GM21529 (cell line): ENCODE results near the gene MEF2C.

ENCODE experiments used
- ATAC-seq: cut with Tn5 transposase; IDR thresholded peaks from one replicate; pipeline ENCODE4 v1.9.1; 2021; ENCODE audit not compliant: unreplicated experiment

Gene MEF2C

DNA sequence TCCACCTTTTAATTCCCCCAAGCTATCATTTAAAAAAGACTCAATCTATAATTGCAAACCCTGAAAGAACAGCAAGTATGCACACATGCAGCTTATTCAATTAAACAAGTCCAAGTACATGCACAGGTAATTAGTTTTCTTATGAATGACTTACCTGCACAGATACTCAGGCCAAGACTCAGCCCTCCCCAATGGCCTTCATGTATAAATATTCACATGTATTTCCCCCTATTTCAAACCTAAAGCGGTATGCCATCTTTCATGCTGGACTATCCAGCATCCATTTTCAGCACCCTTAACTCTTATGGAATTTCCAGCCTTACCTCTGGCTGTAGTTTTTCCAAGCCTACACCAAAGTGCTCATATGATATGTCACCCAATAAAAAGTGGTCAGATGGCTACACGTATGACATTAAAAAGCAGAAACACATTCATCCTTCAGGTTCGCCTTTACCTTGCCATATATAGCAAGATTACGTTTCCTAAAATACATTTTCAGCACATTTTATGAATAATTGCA is 205.5 kb downstream of the MEF2C start:
- no peak for ATAC-seq

DNA sequence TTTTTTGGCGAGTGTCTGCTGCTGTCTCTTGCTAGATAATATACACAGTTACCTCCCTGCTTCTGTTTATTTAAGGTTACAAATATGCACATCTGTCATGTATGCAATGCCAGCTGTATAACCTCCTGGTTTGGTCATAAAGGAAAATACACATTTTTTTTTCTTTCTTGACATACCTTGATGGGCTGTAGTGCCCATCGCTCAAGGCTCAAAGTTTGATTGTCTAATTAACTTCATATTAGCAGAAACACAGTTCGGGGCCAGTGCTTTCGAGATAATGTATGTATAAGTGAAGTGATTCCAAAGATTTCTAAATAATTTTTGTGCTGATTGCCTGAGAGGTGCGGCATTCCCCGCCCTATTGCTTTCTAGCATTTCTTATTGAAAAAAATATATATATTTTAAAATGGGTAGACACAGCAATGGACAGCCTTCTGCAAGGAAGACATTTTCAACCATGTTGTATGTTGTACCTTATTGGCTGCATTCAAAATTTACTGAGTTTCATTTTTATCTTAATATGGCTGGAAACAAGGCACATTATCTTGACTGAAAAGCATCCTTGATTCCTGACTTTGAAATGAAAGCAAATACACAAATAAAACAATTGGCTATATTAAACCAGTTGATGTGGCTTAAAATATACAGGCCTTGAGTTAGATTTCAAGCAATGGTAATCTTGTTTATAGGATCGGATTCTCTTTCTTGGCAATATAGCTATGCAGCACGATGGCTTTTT is 206.2 kb downstream of the MEF2C start:
- no peak for ATAC-seq

DNA sequence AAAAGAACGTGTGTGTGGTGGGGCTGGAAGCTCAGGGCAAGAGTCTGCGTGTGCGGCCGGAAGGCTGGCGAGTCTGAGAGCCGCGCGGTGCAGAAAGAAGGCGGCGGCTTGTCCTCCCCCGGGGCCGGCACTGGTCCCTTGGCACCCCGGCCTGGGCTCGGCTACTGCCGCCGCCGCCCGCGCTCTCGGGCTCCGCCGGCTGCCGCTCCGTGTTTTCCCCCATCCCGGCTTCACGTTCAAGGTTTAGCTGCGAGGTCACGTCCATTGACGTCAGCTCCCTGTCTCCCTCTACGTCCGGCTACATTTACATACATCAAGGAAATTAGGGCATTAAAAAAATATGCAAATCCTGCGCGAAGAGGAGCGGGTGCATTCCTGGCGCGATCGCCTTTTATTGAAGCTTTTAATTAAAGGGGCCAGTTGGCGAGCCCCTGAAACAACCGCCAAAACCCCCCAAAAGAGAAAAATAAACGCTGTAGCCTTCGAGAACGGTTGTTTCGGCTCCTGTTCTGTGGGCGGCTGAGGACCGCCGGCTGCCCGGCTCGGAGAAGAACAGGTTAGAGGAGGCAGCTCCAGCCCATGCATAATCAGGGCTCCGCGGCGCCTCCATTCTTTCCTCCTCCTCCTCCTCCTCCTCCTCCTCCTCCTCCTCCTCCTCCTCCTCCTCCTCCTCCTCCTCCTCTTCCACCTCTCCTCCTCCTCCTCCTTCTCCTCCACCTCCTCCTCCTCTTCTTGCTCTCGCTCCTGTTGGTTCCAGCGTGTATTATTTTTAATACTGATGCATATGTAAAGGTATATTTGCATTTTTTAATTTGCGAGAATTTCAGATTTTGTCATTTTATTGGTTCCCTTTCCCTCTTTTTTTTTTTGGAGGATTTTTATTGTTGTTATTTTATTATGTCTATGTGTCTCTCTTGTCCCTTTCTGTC is 207.0 kb downstream of the MEF2C start:
- peak; percentile 37 for ATAC-seq

DNA sequence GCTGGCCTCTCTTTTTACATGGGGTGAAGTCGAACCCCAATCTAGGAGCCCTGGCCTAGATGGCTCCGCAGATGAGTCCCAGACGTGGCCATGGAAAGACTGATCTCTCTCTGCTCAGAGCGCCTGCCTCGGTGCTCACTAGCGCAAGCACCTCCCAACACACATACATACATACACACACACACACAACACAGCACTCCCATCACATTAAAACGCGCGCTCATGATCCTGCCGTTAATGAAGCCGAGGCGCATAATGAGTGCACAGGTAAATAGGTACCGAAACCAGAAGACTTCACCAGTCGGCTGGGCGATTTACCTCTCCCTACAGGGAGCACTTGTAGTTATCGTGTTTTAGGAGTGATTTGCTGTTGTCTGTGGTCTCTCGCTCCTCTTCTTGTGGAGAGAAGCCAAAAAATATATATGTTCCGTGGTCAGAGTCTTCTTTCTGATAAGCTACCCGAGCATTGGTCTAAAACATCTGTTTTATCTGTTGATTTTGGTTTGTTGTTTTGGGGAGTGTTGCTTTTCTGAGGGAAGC is 207.7 kb downstream of the MEF2C start:
- ATAC-seq, result peak; percentile 25

DNA sequence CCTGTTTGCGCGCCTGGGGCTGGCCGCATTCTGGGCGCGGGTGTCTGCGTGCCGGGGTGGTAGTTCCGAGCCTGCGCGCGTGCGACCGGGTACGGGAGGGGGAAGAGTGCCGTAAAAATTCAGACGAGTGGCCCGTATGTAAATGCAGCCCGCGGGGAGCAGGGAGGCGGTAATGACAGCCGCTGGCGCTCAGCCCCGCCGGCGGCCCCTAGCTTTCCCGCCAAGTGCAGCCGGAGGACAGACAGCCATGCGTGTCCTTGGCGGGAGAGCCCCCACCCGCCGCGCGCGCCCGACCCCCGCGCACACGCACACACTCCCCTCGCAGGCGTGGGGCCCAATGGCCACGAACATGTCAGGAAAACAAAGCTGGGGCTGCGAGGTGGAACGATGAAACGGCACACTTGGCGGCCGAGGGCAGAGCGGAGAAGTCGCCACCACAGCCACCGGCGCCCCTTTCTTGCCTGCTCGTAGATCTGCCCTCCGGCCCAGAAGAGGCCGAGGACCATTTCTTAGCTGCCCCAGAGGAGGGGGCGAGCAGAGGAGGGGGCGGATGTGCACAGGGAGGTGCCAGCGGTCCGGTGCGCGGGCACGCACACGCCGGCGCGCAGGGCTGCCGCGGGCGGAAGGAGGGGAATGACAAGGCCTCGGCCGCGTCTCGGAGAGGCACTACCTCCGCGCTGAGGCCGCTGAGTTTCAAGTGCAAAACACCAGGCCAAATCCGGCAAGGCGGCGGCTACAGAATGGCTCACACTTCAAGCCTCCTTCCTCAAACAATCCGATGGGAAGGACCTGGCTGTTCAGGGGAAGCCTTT is 208.4 kb downstream of the MEF2C start:
- peak; percentile 66 for ATAC-seq

DNA sequence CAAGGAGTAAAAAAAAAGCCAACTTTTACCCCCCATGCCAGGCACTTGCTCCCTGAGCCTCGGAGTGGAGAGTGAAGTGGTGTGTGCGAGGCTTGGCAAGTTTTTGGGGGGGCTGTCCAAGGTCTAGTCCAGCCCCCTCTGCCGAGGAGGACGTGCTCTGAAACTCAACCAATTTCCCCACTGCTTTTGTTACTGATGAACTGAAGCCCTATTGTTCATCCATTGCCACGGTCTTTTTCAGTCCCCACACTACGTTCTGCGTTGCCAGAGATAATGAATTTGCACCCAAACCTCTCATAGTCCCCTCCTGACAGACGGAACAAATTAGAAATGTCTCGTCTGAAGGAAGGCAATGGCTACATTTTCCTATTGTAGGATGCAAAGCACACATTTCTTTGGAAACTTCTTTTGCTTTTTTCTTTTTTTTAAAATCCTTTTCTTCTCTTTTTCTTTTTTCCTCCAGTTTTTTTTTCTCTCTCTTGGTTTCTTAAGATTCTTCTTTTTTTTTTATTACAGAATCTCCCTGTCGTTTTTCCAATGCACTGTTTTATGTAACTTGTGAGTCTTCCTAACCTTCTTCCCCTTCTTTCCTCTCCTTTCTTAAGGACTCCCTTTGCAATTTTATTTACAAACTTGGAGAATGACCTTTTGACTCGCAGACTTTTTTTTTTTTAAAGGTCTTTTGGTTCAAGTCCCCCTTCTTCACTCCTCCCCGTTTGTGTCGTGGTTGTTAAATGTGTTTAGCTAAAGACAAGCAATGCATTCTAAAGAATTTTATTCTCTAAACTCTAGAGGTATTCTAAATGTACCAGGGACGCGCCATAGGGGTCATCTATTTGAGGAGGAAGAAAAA is 209.5 kb downstream of the MEF2C start:
- ATAC-seq, result no peak

DNA sequence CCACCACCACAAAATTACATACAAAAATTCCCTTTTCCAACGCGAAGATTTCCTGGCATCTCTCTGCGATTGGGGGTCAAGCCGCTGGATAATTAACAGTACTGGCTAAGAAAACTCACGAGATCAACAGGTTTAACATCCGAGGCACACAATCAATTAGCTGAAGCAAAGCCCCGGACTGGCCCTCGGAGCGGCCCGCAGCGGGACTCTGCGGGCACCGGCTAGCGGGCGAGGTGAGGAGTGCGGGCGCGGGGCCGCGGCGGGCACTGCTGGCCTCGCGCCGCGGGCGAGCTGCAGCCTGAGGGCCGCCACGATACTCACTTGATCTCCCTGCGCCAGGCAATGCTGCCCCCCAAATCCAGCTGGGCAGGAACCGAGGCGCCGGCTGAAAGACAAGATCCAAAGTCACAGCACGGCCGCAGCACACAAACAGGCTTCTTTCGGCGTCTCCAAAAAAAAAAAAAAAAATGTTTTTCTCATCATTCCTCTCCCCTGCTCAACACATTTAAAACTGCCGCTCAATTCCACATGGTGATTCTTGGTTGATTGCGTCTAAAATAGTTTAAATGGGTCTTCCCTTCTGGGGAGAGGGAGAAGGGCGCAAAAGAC is 210.2 kb downstream of the MEF2C start:
- no peak for ATAC-seq

DNA sequence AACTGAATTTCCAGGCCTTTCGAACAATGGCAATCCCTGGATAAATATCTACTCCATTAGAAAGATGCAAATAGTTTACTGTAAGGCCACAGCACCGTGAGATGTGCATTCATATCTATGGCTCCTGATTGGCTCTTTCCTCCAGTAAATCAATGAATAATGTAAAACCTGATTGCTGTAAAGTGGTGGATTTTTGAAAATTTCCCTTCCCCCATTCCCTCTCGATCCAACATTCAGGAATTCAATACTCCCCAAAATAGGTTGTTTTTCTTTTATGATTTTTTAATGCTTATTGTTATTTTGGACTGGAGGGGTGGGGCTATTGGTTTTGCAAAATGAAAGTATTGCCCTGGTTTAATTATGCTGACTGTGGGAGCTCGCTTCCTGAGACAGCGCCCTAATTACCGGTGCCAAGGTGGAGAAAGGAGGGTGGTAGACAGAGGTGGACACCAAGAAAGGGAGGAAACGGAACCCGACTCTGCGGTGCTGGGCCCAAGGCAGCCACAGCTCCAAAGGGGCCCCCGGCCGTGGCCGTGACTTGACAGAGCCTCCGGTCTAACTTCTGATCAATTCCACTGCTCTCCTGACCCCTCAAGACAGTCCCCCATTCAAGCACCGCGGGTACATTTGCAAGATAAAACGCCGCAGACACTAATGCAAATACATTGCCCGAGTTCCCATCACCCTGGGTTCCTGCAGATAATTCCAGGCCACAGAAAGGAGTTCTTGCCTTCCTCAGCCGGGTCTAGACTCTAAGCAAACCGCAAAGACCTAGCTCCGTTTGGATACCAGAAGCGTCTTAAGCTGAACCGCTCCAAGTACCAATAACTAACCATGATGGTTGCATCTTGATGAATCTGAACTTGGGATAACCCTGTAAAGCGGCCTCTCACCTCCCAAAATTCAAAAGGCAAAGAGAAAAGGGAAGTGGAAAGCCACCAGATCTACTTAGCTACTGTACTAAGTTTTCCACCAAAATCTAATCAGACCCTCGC is 211.2 kb downstream of the MEF2C start:
- ATAC-seq, result no peak

DNA sequence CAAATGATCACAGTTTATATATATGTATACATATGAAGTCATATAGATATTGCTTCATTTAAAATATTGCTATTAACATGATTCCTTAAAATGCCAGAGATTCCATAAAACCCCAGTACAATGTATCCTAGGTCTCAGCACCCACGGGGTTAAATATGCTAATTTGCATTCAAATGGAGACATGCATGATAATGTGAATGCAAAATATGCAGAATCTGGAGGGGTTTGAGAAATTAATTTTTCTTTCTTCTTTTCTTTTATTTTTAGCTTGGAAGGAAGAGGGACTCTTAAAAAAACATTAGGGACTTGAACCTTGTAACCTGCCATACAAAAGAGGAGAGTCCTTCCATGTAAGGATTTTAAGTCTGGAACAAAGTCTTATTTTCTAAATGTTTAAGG is 211.9 kb downstream of the MEF2C start:
- no peak for ATAC-seq

DNA sequence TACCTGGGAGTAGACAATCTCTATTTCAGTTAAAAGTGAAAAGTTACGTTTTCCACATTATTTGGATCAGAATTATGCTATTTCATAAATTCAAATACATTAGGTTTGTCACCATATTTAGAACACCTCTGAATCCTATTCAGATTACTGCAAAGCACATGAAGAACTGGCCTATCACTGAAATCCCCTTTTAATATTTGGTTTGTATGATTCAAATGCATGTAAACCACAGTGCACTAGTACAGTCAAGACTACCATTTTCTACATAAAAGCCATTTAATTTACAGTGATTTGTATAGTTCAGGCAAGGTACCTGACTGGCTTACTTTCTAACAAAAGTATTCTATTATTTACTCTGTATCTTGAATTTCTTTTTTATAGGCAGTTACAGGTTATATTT is 212.5 kb downstream of the MEF2C start:
- ATAC-seq, result no peak

DNA sequence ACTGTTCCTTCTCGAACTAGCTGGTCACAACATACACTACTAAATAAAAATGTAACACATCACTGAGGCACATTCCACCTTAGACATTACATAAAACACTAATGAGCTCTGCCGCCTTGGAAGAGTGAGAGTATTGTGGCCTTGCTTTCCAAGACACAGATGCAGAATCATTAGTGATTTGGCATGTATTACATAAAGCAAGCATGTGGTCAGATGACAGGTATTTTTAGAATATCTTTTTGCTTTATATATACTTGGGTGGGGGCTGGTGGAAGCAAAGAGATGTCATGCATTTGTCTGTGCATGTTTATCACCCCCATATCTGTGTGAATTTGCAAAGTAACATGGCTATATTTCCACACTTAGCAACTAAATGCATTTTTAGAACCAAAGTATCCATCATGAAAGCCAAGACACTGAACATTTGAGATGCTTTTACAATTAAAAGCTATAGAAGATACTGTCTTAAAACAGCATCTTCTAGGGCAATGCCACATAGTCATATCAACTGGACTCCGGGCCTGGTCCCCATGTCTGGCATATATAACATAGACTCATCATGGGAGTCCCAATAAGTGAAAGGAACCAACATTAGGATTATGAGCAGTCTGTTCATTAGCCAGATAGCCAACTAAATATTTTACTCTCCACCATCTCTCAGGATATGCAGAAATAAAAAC is 213.5 kb downstream of the MEF2C start:
- no peak for ATAC-seq

DNA sequence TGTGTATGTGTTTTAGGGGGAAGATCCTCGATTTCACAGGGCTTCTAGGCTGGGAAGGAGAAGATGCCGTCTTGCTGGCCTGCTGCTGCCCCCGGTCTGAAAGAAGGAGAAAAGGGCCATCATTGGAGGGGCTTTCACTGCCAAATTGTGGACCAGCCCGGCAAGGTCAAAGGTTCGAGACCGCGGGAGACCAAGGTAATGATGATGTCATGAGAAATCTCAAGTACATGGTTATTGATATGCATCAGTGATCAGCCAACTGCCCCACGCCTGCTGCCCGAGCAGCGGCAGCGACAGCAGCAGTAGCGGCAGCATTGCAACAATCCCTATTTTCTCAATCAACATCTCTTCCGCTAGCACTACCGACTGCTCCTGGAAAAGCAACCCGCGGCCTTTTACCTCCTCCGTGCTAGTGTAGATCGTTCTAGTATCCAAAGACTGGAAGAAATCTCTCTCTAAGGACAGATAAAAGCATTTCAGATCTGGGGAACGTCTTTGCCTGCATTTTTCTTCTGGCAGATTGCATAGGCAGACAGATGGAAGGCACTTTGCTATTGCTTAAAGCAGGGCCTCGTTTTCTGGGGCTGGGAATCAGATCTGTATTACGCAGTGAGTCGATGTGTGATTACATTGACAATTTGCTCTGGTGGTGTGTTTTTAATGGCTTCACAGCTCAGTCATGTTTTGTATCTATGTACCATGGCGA is 215.3 kb downstream of the MEF2C start:
- ATAC-seq, result peak; percentile 12
